HUES48 (cell line): Measurements from ENCODE around the gene MAN2B2.

Experiments used
- H3K27ac ChIP-seq: one replicate; pipeline ENCODE4 v1.7.0; 2013; ENCODE audit warnings: low read depth, low read length, inconsistent platforms
- H3K27me3 ChIP-seq: 2 replicates; pipeline ENCODE4 v1.6.1; 2013; ENCODE audit warnings: mild to moderate bottlenecking, low read length; ENCODE audit not compliant: control insufficient read depth, insufficient read depth
- H3K36me3 ChIP-seq: 2 replicates; pipeline ENCODE4 v1.6.1; 2013; ENCODE audit warnings: low read length; ENCODE audit not compliant: control insufficient read depth, insufficient read depth
- H3K4me1 ChIP-seq: 2 replicates; pipeline ENCODE4 v1.6.1; 2013; ENCODE audit warnings: mild to moderate bottlenecking, low read length; ENCODE audit not compliant: control insufficient read depth, insufficient read depth
- H3K4me3 ChIP-seq: 2 replicates; pipeline ENCODE4 v1.5.1; 2013; ENCODE audit warnings: mild to moderate bottlenecking, low read depth, low read length
- H3K9ac ChIP-seq: 2 replicates; pipeline ENCODE4 v1.6.1; 2013; ENCODE audit warnings: mild to moderate bottlenecking, low read depth, low read length, moderate library complexity
- H3K9me3 ChIP-seq: 2 replicates; pipeline ENCODE4 v1.6.1; 2013; ENCODE audit warnings: low read length; ENCODE audit not compliant: control insufficient read depth, insufficient read depth

The MAN2B2 gene

GRCh38 chr4:6595897-6596537, 21.0 kb downstream of the MAN2B2 start:
- no peaks in the 10 kb centered on the region for H3K36me3 ChIP-seq
- H3K9ac ChIP-seq: no peak overlapping the region
- no peak overlapping the region for H3K4me3 ChIP-seq
- no peak overlapping the region for H3K27ac ChIP-seq
- H3K27me3 ChIP-seq: no peaks in the 10 kb centered on the region
- no peaks in the 10 kb centered on the region for H3K9me3 ChIP-seq
- H3K4me1 ChIP-seq: no peaks in the 10 kb centered on the region

- Histone ChIP-seq H3K36me3 (no peaks in the 10 kb centered on the region), H3K4me1 (no peaks in the 10 kb centered on the region), H3K27ac (no peak overlapping the region), H3K9me3 (no peaks in the 10 kb centered on the region), H3K27me3 (no peaks in the 10 kb centered on the region), H3K9ac (no peak overlapping the region), H3K4me3 (no peak overlapping the region)
These were observed 22.0 kb downstream of the MAN2B2 start for GRCh38 chr4:6596948-6597347.

DNA sequence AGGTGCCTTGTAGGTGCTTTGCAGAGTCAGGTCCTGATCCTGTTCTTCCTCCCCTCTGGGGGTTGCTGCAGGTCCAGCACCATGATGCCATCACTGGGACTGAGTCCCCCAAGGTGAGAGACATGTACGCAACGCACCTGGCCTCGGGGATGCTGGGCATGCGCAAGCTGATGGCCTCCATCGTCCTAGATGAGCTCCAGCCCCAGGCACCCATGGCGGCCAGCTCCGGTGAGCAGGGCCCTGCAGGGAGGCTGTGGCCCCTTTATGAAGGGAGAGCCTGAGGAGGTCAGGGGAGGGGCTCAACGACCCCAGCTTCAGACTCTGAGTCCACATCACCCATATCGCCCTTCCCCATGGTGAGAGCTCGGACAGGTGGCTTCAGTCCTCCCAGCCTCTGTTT, 23.1 kb downstream of the MAN2B2 start:
- Histone ChIP-seq H3K27me3 (no peaks in the 10 kb centered on the region), H3K9ac (no peak overlapping the region), H3K4me3 (no peak overlapping the region), H3K9me3 (no peaks in the 10 kb centered on the region), H3K27ac (no peak overlapping the region), H3K4me1 (no peaks in the 10 kb centered on the region), H3K36me3 (no peaks in the 10 kb centered on the region)

- Histone ChIP-seq H3K4me3 (no peak overlapping the region), H3K36me3 (no peaks in the 10 kb centered on the region), H3K27me3 (no peaks in the 10 kb centered on the region), H3K27ac (no peak overlapping the region), H3K9me3 (no peaks in the 10 kb centered on the region), H3K4me1 (no peaks in the 10 kb centered on the region), H3K9ac (no peak overlapping the region)
These were observed 23.7 kb downstream of the MAN2B2 start for GRCh38 chr4:6598641-6599040.

GRCh38 chr4:6601661-6602250, 26.8 kb downstream of the MAN2B2 start:
- H3K4me1 ChIP-seq: no peaks in the 10 kb centered on the region
- H3K9ac ChIP-seq: no peak overlapping the region
- peaks cover 6% of the 10 kb centered on the region; the same call in 1 of the 2 replicates for H3K9me3 ChIP-seq
- no peaks in the 10 kb centered on the region for H3K36me3 ChIP-seq
- no peak overlapping the region for H3K4me3 ChIP-seq
- no peaks in the 10 kb centered on the region for H3K27me3 ChIP-seq
- no peak overlapping the region for H3K27ac ChIP-seq

DNA sequence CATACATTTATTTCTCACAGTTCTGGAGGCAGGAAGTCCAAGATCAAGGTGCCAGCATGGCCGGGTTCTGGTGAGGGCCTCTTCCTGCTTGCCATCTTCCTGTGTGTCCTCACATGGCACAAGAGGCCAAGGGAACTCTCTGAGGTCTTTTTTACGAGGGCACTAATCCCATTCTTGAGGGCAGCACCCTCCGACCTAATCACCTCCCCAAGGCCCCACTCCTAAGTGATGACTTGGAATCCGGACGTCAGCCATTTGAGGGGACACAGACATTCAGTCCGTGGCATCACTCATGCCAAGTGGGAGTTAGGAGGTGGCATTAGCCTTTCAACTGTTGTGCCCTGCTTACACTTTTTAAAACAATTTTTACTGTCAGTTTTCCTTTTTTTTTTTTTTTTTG, 27.3 kb downstream of the MAN2B2 start:
- H3K4me1 ChIP-seq: no peaks in the 10 kb centered on the region
- no peak overlapping the region for H3K9ac ChIP-seq
- peaks cover 6% of the 10 kb centered on the region; the same call in 1 of the 2 replicates for H3K9me3 ChIP-seq
- no peak overlapping the region for H3K27ac ChIP-seq
- H3K4me3 ChIP-seq: no peak overlapping the region
- no peaks in the 10 kb centered on the region for H3K27me3 ChIP-seq
- no peaks in the 10 kb centered on the region for H3K36me3 ChIP-seq

DNA sequence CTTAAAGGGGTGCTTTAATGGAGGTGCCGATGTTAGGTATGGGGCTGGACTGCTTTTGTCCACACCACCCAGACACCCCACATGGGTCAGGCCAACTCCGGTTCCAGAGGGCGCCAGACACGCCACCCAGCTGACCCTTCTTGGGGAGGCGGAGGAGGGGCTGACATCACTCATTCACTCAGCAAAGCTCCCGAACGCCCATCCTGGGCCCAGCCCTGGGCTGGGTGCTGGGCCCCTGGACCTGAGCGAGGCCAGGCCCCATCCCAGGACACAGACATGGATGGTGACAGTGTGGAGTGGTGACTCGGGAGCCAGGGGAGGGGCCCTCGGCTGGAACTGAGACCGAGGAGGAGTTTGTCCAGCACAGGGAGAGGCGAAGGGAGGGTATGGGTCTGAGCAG, 28.1 kb downstream of the MAN2B2 start:
- no peak overlapping the region for H3K9ac ChIP-seq
- H3K27me3 ChIP-seq: no peaks in the 10 kb centered on the region
- H3K9me3 ChIP-seq: peaks cover 6% of the 10 kb centered on the region; the same call in 1 of the 2 replicates
- no peak overlapping the region for H3K27ac ChIP-seq
- no peak overlapping the region for H3K4me3 ChIP-seq
- no peaks in the 10 kb centered on the region for H3K36me3 ChIP-seq
- H3K4me1 ChIP-seq: no peaks in the 10 kb centered on the region

DNA sequence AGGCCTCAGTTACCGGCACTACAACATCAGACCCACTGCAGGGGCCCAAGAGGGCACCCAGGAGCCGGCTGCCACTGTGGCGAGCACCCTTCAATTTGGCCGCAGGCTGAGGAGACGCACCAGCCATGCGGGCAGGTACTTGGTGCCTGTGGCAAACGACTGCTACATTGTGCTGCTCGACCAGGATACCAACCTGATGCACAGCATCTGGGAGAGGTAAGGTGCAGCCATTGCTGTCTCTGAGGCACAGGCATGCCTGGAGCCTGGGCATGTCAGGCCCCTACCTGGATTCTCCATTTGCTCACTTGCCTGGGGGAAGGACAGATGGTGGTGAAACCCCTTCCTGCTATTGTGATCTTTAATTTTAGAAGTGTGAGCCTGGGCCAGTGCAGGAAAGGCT, 30.1 kb downstream of the MAN2B2 start:
- Histone ChIP-seq H3K4me1 (no peaks in the 10 kb centered on the region), H3K36me3 (no peaks in the 10 kb centered on the region), H3K4me3 (no peak overlapping the region), H3K9me3 (peaks cover 6% of the 10 kb centered on the region; the same call in 1 of the 2 replicates), H3K27ac (no peak overlapping the region), H3K27me3 (no peaks in the 10 kb centered on the region), H3K9ac (no peak overlapping the region)

DNA sequence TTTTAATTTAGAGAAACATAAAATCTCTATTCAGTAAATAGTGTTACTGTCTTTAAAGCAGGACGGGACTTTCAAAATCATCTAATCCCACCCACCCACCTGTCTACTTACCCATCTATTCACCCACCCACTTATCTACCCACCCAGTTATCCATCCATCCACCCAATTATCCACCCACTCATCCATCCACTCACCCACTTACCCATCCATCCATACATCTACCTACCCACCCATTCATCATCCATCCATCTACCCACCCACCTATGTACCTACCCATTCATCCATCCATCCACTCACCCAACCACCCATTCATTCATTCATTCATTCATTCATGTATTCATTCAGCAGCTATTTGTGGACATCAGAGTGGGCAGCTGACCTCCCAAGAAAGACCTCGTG, 30.6 kb downstream of the MAN2B2 start:
- Histone ChIP-seq H3K27ac (no peak overlapping the region), H3K9me3 (peaks cover 6% of the 10 kb centered on the region; the same call in 1 of the 2 replicates), H3K9ac (no peak overlapping the region), H3K4me1 (no peaks in the 10 kb centered on the region), H3K36me3 (no peaks in the 10 kb centered on the region), H3K4me3 (no peak overlapping the region), H3K27me3 (no peaks in the 10 kb centered on the region)

GRCh38 chr4:6606465-6607235, 31.7 kb downstream of the MAN2B2 start:
- Histone ChIP-seq H3K4me1 (no peaks in the 10 kb centered on the region), H3K9me3 (peaks cover 6% of the 10 kb centered on the region; the same call in 1 of the 2 replicates), H3K4me3 (no peak overlapping the region), H3K27me3 (no peaks in the 10 kb centered on the region), H3K27ac (no peak overlapping the region), H3K36me3 (no peaks in the 10 kb centered on the region), H3K9ac (no peak overlapping the region)
